Stimulated activated CD4-positive, alpha-beta T cell treated with anti-CD3 and anti-CD28 coated beads, Interleukin-4, amount 100 ng/mL, for 4 hours (primary cell): ENCODE results near the gene PPL.

Experiments
- DNase-seq, 2 experiments: peaks; one replicate each; pipeline ENCODE4 v3.0.0-alpha.2; 2020

PPL gene

GRCh38 chr16:4859900-4860255 lies 77.1 kb downstream of the PPL start:
- DNase-seq = no peak

- no peak for DNase-seq
Measured at GRCh38 chr16:4859190-4859899, 77.6 kb downstream of the PPL start.

GRCh38 chr16:4855804-4856203 lies 81.1 kb downstream of the PPL start:
- DNase-seq = no peak

- DNase-seq = no peak
Measured at GRCh38 chr16:4855371-4855770, 81.6 kb downstream of the PPL start.

GRCh38 chr16:4852221-4852872 lies 84.6 kb downstream of the PPL start:
- DNase-seq = no peak

GRCh38 chr16:4850211-4850610 lies 86.7 kb downstream of the PPL start:
- no peak for DNase-seq

GRCh38 chr16:4847774-4848587 lies 89.0 kb downstream of the PPL start:
- DNase-seq = peak; percentile 20 to 31

GRCh38 chr16:4846901-4847773 lies 89.8 kb downstream of the PPL start, which contains the start of the genes GLYR1 and UBN1:
Gene GLYR1, minus strand, starts transcription at chr16:4847288. Its CDS starts 23 bp downstream, at chr16:4847265.
Gene UBN1, plus strand, starts transcription at chr16:4847481. Its CDS starts 5,437 bp downstream, at chr16:4852918.
- DNase-seq = peak; percentile 99 to 100

- peak in 1 of 2 experiments; percentile 17 for DNase-seq
Measured at GRCh38 chr16:4846503-4846900, 90.4 kb downstream of the PPL start.

- DNase-seq = no peak
Measured at GRCh38 chr16:4840984-4841383, 96.0 kb downstream of the PPL start.

- DNase-seq = no peak
Measured at GRCh38 chr16:4839942-4840341, 97.0 kb downstream of the PPL start.

- no peak for DNase-seq
Measured at GRCh38 chr16:4837733-4838501, 99.0 kb downstream of the PPL start.

- DNase-seq = no peak
Measured at GRCh38 chr16:4836727-4837126, 100.2 kb downstream of the PPL start.

GRCh38 chr16:4833584-4833983 lies 103.4 kb downstream of the PPL start:
- DNase-seq = no peak

- DNase-seq = no peak
Measured at GRCh38 chr16:4832698-4833343, 104.1 kb downstream of the PPL start.
